GM21526 (cell line): ENCODE results near the gene CYP27C1.
"Not testable (repeated sequence)": the region's sequence is repeated elsewhere in the genome, so short reads cannot be mapped to it uniquely, and the experiment has no call there.

Experiments used
- ATAC-seq: cut with Tn5 transposase; IDR thresholded peaks from one replicate; pipeline ENCODE4 v1.9.1; 2021; ENCODE audit warnings: moderate library complexity; ENCODE audit not compliant: unreplicated experiment, low FRiP score

The CYP27C1 gene

GRCh38 chr2:127220102-127220767 lies at the start of gene CYP27C1:
TSS of gene CYP27C1 (minus strand) at chr2:127220299. CDS start at chr2:127220270, 29 bp downstream.
- ATAC-seq = no peak

- no peak for ATAC-seq
These were observed 41.8 kb upstream of the CYP27C1 start for GRCh38 chr2:127261804-127262406.

GRCh38 chr2:127259355-127259754 lies 39.3 kb upstream of the CYP27C1 start:
- ATAC-seq = no peak

GRCh38 chr2:127256866-127257265 lies 36.8 kb upstream of the CYP27C1 start:
- ATAC-seq = no peak

- ATAC-seq = no peak
These were observed 36.3 kb upstream of the CYP27C1 start for GRCh38 chr2:127256381-127256780.

- ATAC-seq = no peak
These were observed 35.6 kb upstream of the CYP27C1 start for GRCh38 chr2:127255721-127256120.

- no peak for ATAC-seq
These were observed 35.0 kb upstream of the CYP27C1 start for GRCh38 chr2:127255146-127255545.

GRCh38 chr2:127254386-127254981 lies 34.4 kb upstream of the CYP27C1 start:
- no peak for ATAC-seq

- ATAC-seq = not testable (repeated sequence)
These were observed 21.1 kb upstream of the CYP27C1 start for GRCh38 chr2:127241184-127241583.

GRCh38 chr2:127239395-127239794 lies 19.3 kb upstream of the CYP27C1 start:
- ATAC-seq = no peak

- ATAC-seq = not testable (repeated sequence)
These were observed 17.7 kb upstream of the CYP27C1 start for GRCh38 chr2:127237768-127238167.

- ATAC-seq = no peak
These were observed 15.1 kb upstream of the CYP27C1 start for GRCh38 chr2:127235082-127235702.

- ATAC-seq = no peak
These were observed 13.6 kb upstream of the CYP27C1 start for GRCh38 chr2:127233710-127234109.

- no peak for ATAC-seq
These were observed 11.2 kb upstream of the CYP27C1 start for GRCh38 chr2:127231130-127231865.

- ATAC-seq = no peak
These were observed 9.5 kb upstream of the CYP27C1 start for GRCh38 chr2:127229555-127229954.

GRCh38 chr2:127228102-127228501 lies 8.0 kb upstream of the CYP27C1 start:
- ATAC-seq = no peak

GRCh38 chr2:127227264-127227660 lies 7.2 kb upstream of the CYP27C1 start:
- ATAC-seq = not testable (repeated sequence)

GRCh38 chr2:127226520-127227263 lies 6.6 kb upstream of the CYP27C1 start:
- ATAC-seq = no peak

GRCh38 chr2:127226132-127226519 lies 6.0 kb upstream of the CYP27C1 start:
- ATAC-seq = no peak
